HuH-7.5 (cell line): Measurements from ENCODE around the gene MAGEB6.
"Not testable (repeated sequence)": the region's sequence is repeated elsewhere in the genome, so short reads cannot be mapped to it uniquely, and the experiment has no call there.

Source experiments
- DNase-seq: peaks from one replicate; pipeline ENCODE4 v3.0.0; 2011; ENCODE audit warnings: low spot score

The MAGEB6 gene, protein sequence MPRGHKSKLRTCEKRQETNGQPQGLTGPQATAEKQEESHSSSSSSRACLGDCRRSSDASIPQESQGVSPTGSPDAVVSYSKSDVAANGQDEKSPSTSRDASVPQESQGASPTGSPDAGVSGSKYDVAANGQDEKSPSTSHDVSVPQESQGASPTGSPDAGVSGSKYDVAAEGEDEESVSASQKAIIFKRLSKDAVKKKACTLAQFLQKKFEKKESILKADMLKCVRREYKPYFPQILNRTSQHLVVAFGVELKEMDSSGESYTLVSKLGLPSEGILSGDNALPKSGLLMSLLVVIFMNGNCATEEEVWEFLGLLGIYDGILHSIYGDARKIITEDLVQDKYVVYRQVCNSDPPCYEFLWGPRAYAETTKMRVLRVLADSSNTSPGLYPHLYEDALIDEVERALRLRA

DNA sequence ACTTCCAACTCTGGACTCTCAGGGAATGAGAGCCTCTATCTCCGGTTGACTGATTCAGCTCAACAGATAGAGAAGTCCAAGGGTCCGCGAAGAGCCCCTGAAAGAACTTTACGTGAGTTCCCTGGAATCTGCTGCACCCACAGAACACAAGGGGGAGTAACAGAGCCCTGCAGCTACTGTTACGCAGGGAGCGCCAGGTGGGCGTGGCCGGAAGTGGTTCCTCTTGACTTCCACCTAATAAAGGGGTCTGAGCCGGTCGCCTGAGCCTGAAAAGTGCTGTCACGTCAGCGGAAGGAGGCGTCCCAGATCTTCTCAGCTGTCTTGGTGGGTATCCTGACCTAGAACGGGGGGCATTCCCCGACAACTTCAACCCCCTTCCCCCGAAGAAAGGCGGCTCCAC, at the start of gene MAGEB6:
Gene MAGEB6 (plus strand): TSS at position 237 of the 400 bp plus-strand sequence. CDS start 1,407 bp downstream, outside the sequence.
- DNase-seq: no peak

DNA sequence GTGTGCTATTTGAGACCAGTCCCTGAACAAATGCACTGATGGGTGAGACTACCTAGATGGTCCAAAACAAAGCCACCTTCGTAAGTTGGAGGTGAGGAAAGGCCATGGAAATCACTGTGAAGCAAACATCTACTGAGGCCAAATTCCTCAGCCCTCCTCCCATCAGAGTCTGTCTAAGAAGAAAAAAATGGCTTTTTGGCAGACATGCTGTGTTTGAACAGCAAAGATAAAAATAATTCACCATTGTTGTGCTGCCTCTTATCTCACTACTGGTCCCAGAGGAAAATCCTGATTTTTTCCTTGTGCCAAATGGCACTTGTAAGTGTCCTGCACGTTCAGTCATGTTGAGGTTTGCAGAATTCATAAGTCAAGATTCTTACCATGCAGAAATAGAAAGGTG, 46.2 kb upstream of the MAGEB6 start:
- no peak for DNase-seq

DNA sequence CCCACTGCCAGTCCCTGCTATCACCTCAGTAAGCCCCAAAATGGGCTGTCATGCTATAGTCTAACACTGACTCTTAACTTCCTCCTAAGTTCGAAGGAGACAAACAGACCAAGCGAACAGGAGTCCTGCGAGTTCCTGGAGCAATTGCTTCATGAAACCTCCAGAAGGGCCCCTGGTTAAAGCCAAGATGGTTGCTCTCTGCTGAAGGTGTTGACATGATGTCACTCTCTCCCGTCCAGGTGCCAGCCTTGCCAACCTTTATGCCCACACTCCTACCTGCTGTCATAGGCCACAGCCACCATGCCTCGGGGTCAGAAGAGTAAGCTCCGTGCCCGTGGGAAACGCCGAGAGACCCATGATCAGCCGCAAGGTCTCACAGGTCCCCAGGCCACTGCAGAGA, 31.9 kb upstream of the MAGEB6 start, which contains the start of gene MAGEB6B:
Gene MAGEB6B (plus strand): TSS at position 301 of the 400 bp plus-strand sequence. CDS start 0 bp downstream, at position 301.
- no peak for DNase-seq

DNA sequence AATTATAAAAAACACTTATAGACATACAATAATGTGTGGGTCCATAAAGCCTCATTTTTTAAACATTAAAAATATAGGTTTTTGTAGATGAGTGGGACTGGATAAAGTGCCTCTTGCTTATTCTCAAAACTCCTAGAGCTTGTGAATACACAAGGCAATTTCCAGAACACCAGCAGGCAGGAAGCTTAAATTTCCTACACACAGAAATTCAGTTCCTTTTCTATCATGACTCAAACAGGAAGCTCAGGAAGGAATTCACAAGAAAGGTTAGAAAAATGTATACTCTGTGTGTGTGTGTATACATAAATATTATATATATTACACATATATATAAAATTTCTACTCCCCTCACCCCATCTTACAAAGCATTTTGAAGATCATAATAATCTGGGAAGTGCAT, 11.3 kb downstream of the MAGEB6 start:
- no peak for DNase-seq

DNA sequence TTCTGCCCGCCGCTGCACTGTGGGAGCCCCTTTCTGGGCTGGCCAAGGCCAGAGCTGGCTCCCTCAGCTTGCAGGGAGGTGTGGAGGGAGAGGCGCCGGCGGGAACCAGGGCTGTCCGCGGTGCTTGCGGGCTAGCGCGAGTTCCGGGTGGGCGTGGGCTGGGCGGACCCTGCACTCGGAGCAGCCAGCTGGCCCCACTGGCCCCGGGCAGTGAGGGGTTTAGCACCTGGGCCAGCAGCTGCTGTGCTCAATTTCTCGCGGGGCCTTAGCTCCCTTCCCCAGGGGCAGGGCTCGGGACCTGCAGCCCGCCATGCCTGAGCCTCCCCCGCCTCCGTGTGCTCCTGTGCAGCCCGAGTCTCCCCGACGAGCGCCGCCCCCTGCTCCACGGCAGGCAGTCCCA, 12.5 kb downstream of the MAGEB6 start:
- DNase-seq: not testable (repeated sequence)

DNA sequence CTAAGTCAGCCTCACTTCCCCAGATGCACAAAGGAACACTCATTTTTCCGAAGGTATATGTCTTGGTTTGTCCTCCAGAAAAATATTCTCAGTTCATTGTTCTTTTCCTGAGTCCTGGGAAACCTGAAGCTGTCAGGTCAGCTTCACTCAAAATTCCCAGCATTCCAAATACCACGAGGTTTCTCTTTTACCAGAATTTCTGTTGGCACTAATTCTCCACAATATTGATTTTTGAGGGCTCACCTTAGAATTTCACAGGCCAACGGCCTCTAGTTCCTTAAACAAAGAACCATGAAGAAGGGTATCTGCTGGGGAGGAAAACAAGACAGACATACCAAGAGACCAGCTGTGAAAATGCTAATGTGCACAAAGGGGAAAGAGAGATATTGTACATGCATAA, 15.8 kb downstream of the MAGEB6 start:
- no peak for DNase-seq

DNA sequence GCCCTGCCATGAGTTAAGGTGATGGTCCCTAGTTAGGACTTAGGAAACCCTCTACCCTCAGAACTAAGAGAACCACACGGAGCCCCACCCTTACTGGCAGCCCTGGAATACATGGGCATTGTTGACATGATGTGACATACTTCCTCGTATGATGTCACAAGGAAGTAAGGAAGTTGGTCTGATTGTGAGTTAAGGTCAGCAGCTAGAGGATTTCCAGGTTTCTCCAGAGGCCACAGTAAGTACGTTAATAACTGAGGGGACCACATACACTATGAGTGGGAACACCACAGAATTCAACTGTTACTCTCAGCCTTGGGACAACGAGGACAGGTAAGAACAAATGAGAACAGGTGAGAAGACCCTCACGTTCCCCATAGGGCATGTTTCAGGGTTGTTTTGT, 23.6 kb downstream of the MAGEB6 start, which contains the start of gene MAGEB5:
Gene MAGEB5 (plus strand): TSS at position 301 of the 400 bp plus-strand sequence. CDS start 1,133 bp downstream, outside the sequence.
- no peak for DNase-seq

DNA sequence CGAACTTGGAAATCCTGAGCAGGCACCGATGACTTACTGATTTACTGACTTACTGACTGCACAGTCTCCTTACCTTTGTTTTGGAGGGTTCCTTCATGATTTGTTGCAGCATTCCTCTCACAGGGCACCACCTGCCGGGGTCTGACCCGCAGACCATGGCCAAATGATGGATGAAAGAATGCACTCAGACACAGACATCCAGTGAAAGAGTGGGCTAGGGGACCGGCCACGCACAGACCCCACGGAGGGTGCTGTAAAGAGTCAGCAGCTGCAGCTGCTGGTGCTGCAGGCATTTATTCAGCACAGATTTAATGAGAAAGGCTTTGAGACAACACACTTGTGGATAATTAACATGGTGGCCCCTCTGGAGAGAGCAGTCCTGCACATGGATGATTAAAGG, 27.1 kb downstream of the MAGEB6 start:
- no peak for DNase-seq

DNA sequence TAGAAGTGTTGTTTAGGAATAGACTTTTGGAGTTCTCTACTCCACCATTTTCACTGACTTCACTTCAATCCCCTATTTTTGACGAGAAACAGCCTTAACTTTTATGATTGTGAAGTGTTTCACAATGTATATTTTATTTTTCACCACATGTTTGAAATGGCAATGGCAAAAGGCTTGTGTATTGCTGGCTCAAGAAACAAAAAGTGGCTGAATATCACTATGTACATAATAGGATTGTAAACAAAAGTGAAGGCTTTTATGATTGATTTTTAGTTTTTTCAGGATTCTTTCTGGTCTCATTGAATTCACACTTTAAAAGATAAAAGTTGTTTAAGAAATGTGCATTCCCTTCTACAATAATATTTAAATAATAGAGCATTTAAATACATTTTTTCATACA, 41.9 kb downstream of the MAGEB6 start:
- DNase-seq: no peak
